ENCODE data around the gene CDX2. TPM values are rescaled to one million over a fixed set of nuclear protein-coding genes. Genes with fewer than 3 reads are reported as not detected.

Gene CDX2
- polyA plus RNA-seq, 1 donor from 2014 or later: not detected

- H3K4me3 ChIP-seq (ENCODE audit: low read length): no peak overlapping the region
- no peaks in the 10 kb centered on the region for H3K27me3 ChIP-seq (ENCODE audit: insufficient read depth, low read depth, low read length)
- no peak overlapping the region for H2AFZ ChIP-seq (ENCODE audit: low read depth, low read length)
- H4K20me1 ChIP-seq (ENCODE audit: insufficient read depth): no peaks in the 10 kb centered on the region
- no peaks in the 10 kb centered on the region for H3K36me3 ChIP-seq (ENCODE audit: insufficient read depth, low read length)
- H3K79me2 ChIP-seq (replicated peaks; ENCODE audit: insufficient read depth, low read length): no peaks in the 10 kb centered on the region
- no peak for TF ChIP-seq EZH2 (IDR thresholded peaks at IDR 0.05; ENCODE audit: borderline replicate concordance, insufficient read depth, low read length, poor library complexity, severe bottlenecking)
- no peak for TF ChIP-seq CTCF (IDR thresholded peaks at IDR 0.05; ENCODE audit: poor library complexity, severe bottlenecking)
- no peak for TF ChIP-seq SMC3 (conservative IDR thresholded peaks at IDR 0.05; ENCODE audit: poor library complexity)
- TF ChIP-seq POLR2AphosphoS5 (IDR thresholded peaks at IDR 0.05): no peak
- no peak for TF ChIP-seq EP300 (conservative IDR thresholded peaks at IDR 0.05; ENCODE audit: poor library complexity, severe bottlenecking)
- TF ChIP-seq RAD21 (conservative IDR thresholded peaks at IDR 0.05): no peak
- no peak for TF ChIP-seq REST (IDR thresholded peaks at IDR 0.05; ENCODE audit: borderline replicate concordance)
- TF ChIP-seq MXI1 (conservative IDR thresholded peaks at IDR 0.05; ENCODE audit: poor library complexity, severe bottlenecking): no peak
- no peak for TF ChIP-seq TAF1 (IDR thresholded peaks at IDR 0.05; ENCODE audit: low read depth)
- no peak overlapping the region for H3K9ac ChIP-seq (ENCODE audit: low read length)
- H3K9me3 ChIP-seq (ENCODE audit: low read length): no peaks in the 10 kb centered on the region
- H3K9me2 ChIP-seq (ENCODE audit: insufficient read depth, low read length): no peaks in the 10 kb centered on the region
- H3K27ac ChIP-seq (ENCODE audit: low read length): no peak overlapping the region
- H3F3A ChIP-seq (ENCODE audit: insufficient read depth, low read length, poor library complexity, severe bottlenecking): no peaks in the 10 kb centered on the region
- H3K4me2 ChIP-seq (ENCODE audit: low read length): no peak overlapping the region
Observed at GRCh38 chr13:28002886-28003698, 34.0 kb upstream of the CDX2 start.

GRCh38 chr13:28001837-28002473, 32.8 kb upstream of the CDX2 start:
- no peak overlapping the region for H2AFZ ChIP-seq (ENCODE audit: low read depth, low read length)
- no peaks in the 10 kb centered on the region for H3K9me2 ChIP-seq (ENCODE audit: insufficient read depth, low read length)
- TF ChIP-seq POLR2AphosphoS5 (IDR thresholded peaks at IDR 0.05) (no peak), CTCF (IDR thresholded peaks at IDR 0.05; ENCODE audit: poor library complexity, severe bottlenecking) (no peak)
- no peak overlapping the region for H3K4me2 ChIP-seq (ENCODE audit: low read length)
- no peaks in the 10 kb centered on the region for H3K27me3 ChIP-seq (ENCODE audit: insufficient read depth, low read depth, low read length)
- no peaks in the 10 kb centered on the region for H4K20me1 ChIP-seq (ENCODE audit: insufficient read depth)
- no peaks in the 10 kb centered on the region for H3F3A ChIP-seq (ENCODE audit: insufficient read depth, low read length, poor library complexity, severe bottlenecking)
- H3K36me3 ChIP-seq (ENCODE audit: insufficient read depth, low read length): no peaks in the 10 kb centered on the region
- H3K27ac ChIP-seq (ENCODE audit: low read length): no peak overlapping the region
- H3K4me3 ChIP-seq (ENCODE audit: low read length): no peak overlapping the region
- no peaks in the 10 kb centered on the region for H3K79me2 ChIP-seq (replicated peaks; ENCODE audit: insufficient read depth, low read length)
- no peaks in the 10 kb centered on the region for H3K9me3 ChIP-seq (ENCODE audit: low read length)
- no peak overlapping the region for H3K9ac ChIP-seq (ENCODE audit: low read length)

Data from neural cell (in vitro differentiated cells).